GDM1 (cell line): ENCODE measurements around the gene IVD.

Experiments
- DNase-seq: peaks from one replicate; lab custom pipeline; 2025; lab: John Stamatoyannopoulos, UW

IVD gene

DNA sequence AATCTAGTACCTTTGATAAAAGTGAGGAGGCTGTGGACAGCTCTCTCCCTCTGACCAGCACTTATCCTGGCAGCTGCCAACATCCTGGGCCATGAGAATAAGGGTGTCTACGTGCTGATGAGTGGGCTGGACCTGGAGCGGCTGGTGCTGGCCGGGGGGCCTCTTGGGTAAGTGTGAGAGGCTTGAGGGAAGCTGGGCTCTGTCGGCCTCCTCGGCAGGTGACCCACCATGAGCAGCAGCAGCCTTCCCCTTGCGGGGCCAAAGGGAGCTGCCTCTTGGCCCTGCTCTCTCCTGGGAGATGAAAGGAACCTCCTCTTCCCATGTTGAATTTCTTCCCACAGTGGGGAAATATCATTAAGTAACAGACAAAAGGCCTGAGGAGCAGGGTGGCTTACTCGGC, 9.2 kb downstream of the IVD start:
- no peak for DNase-seq

DNA sequence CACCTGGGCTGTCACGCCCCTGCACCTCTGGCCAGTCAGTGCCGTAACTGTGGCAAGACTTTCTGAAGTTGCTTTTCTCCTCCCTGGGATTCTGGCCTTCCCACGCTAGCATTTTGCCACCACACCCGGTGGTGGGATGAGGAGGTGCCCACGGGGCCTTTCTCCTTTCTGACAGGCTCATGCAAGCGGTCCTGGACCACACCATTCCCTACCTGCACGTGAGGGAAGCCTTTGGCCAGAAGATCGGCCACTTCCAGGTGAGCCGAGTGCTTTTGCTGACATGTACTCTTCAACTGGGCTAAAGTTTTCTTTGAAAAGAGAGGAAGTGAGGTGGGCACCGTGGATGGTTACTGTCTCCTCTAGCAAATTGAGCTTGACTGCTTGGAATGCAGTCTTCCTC, 9.6 kb downstream of the IVD start:
- no peak for DNase-seq

DNA sequence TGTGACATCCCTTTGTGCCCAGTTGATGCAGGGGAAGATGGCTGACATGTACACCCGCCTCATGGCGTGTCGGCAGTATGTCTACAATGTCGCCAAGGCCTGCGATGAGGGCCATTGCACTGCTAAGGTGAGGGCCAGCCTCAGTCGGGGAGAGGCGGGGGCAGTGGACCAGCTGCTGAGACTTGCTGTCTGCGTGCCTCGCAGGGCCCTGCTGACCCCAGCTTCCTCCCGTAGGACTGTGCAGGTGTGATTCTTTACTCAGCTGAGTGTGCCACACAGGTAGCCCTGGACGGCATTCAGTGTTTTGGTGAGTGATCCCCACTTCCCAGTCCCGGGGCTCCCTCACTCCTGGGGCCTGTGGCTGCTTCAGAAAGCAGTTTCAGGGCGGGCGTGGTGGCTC, 10.5 kb downstream of the IVD start:
- no peak for DNase-seq

DNA sequence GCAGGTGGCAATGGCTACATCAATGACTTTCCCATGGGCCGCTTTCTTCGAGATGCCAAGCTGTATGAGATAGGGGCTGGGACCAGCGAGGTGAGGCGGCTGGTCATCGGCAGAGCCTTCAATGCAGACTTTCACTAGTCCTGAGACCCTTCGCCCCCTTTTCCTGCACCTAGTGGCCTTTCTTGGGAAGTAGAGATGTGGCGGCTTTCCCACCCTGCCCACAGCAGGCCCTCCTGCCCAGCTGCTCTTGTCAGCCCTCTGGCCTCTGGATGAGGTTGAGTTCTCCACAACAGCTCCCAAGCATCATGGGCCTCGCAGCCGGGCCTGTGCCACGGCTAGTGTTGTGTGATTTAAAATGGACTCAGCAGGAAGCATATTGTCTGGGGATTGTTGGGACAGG, 12.5 kb downstream of the IVD start:
- no peak for DNase-seq

DNA sequence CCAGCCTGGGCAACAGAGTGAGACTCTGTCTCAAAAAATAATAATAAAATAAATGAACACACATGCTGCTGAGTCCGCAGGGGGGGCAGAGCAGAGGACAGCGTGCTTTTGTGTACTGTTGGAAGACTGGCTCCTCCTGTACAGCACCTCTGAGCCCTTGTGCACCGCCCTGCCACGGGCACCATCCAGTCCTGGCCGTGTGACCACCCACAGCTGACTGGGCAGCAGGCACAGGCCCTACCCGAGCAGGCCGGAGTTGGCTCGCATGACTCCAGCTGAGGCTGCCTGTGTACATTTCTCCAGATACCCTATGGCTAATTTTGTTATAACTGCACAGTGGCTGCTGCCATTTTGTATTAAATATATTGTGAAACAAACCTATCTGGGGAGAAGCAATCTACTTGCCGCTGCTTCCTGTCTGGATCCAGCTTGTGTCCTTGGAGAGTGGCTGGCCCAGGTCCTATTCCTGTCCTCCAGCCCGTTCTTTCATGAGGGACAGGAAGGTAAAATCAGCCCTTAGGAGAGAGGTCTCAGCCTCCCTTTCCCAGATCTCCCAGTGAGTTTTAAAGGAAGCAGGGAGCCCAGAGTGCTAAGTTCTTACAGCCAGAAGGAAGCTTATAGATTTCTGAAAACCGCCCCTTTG, 14.6 kb downstream of the IVD start:
- DNase-seq: no peak

DNA sequence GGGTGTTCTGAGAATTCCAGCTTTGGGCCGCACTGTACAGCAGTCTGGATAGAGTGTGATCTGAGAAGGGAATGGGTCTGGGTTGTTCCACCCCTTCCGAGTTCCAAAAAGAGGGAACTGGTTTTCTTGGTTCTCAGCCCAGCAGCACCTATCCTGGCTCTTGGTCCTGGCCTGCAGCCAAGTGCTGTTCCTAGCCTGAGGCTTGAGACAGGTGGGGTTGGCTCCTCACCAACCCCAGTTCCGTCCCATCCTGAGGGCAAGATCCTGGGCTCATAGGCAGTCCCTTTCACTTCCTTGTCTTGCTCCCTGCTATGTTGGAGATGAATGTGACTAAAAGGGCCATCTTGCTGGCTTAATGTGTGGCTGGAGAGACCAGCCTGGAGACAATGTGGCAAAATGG, 15.2 kb downstream of the IVD start:
- no peak for DNase-seq

DNA sequence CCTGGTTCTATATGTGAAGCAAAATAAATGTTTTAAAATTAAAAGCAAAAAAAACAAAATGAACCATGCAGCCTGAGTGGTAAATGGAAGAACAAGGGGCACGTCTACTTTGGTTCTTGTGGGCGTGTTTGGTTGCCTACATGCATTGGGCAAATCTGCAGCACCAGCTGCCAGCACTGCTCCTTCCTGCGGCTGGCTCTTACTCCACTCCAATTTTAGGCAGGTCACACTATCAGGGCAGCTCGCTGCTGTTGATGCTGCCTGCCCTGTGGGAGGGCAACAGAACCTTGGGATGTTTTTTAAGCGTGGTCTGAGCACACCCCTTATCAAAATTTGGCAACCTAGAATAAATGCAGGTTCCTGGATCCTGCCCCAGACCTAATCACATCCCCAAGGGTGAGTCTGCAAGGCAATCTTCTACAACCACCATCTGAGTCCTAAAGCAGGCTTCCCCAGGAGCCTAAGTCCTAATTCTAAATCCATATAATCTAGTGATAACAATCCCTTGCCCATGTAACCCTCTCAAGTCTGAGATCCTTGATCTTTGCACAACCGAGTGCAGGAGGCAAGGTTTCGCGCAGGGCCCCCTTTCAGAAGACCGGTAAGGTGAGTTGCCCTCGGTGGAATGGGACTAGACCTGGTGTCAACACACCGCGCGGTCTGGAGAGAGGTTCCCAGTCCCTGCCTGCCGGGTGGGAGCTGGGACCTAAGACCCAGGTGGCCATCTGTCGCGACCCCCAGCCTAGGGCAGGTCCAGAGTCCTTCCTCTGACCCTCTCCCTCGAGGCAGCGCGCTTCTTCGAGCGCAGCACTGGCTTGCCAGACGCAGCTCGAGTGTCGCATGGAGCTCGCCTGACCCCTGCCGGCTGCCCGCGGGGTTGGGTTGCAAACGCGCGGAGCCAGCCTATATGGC, 15.9 kb downstream of the IVD start:
- peak; percentile 69 for DNase-seq

DNA sequence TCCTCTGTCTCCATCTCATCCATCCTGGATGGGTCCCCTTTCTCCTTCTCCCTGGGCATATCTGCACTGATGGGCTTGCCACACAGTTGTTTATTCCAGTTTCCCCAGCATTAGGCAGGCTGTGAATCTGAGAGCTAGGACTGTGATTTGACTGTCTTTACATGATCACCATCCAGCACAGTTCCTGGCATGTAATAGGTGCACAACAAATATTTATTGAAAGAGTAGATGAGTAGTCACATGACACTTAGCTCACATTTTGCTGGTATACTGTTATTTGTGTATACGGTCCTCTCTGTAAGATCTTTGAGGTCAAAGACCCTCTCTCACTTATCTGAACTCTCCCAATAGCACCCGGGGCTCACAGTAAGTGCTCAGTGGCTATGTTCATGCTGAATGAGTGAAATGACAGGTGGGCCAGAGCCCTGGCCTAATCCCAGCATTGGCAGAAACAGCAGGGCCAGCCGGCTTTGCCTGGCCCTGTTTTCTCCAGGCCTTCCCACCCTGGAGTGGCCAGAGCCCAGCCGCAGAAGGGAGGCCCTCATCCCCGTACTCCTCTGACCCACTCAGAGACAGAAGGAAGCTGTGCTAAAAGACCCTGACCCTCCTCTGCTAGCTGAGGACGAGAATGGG, 19.0 kb downstream of the IVD start:
- no peak for DNase-seq

DNA sequence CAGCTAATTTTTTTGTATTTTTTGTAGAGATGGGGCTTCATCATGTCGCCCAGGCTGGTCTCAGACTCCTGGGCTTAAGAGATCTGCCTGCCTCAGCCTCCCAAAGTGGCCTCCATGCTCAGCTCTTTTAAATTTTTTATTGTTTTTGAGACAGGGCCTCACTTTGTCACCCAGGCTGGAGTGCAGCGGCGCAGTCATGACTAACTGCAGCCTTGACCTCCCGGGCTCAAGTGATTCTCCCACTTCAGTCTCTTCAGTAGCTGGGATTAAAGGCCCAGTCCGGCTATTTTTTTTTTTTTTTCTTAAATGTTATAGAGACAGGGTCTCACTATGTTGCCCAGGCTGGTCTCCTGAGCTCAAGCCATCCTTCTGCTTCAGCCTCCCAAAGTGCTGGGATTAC, 20.1 kb downstream of the IVD start:
- DNase-seq: no peak

DNA sequence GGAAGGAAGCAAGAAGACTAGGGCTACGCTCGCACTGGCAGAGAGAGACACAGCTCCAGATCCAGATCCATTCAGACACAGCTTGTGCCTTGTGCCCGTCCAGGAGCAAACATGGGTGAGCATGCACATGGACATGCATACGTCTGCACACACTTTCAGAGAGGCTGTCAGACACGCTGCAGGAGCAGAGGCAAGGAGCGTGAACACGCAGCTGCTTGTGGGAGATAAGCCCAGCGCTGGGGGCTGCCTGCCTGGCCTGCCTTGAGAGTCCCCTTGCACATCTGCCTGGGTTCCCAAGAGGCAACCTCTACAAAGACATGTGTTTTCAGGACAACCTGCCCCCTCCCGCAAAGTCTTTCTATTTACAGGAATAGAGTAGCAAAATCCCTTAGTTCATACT, 21.6 kb downstream of the IVD start:
- DNase-seq: no peak

DNA sequence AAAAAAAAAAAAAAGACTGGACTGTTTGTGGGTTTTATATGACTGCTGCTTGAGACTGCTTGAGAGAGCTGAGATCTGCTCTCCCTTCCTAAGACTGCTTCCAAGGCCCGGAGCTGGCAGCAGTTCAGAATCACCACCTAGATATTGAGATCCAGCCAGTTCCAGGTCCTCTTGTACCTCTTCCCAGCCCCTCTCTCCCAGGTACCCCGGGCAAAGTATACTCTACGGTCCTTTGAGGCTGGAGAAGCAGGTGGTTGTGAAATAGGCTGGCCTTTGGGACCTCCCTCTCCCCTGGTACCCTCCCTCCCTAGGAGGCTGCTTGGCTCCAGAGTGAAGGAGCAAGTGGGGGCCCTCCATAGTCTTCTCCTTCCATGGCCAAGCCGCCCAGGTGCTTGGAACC, 22.6 kb downstream of the IVD start:
- no peak for DNase-seq

DNA sequence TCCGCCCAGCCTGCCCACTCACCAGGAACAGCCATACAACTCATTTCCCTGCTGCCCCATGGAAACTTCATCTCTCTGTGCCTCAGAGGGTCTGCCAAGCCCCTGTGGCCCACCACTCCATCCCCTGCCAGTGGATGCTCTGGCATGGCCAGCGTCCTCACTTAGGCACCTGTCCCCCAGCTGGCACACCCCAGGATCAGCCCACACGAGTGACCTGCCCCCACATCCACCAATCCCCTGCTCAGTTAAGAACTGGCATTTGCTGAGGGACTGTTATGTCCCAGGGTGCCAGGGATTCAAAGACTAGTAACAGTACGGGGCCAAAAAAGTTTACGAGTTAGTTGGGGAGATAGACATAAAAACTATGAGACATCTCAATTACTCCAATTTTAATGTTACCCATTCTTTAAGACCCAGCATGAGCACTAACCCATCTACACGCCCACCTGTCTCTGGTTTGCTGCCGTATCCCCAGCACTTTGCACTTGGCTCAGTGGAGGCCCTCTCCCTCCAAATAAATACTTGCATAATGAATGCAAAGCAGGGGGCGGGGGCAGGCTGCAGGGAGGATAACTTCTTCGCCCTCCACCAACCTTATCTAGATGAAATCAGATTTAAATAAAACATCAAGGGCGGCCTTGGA, 23.6 kb downstream of the IVD start:
- no peak for DNase-seq

DNA sequence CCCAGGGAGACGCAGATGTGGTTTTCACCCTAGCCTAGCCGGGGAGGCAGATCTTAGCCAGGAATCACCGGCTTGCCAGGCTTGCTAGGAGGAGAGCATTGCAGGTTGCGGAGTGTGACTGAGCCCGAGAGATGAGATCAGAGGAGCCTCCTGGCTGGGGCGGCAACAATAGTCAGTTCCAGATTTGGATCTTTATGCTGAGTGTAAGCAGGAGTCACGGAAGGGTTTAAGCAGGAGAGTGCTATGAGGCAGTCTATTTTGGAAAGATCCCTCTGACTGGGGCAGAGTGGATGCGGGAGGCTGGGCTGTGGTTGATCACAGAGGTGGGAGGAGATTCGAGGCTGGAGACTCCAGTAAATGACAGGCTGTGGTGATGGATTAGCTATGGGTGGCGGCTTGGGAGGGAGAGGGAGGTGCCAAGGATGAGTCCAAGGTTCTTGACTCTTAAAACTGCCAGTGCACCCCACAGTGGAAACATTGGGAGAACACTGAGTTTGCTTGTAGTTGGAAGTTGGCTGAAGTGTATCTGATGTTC, 24.7 kb downstream of the IVD start:
- peak; percentile 50 for DNase-seq

DNA sequence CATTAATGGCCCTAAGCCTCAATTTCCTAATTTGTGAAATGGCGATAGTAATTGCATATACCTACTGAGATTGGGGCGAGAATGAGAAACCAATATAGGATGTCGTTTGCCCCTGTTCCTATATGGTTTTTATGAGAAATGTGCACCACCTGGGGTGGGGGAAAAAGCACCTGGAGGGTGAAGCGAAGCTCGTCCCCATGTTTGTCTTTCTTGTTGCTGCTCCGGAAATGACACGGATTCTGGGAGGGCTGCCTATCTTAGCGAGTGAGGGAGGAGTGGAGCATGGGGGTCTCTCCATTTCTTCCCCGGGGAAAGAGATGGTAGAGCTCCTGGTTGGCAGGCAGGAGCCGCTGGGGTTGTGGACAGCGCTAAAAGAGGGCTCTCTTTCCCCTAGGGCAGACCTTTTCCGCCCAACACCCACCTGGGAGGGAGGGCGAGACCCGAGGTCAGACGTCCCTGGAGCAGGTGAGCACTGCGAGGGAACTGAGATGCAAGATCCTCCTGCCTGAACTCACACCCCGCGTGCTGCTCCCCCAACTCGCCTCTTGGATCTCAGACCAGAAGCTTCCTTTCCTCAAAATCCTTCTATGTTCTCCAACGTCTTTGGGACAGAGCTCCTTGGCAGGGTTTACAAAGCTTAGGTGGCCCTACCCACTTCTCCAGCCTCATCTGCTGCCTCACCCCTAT, 29.6 kb downstream of the IVD start:
- DNase-seq: no peak

DNA sequence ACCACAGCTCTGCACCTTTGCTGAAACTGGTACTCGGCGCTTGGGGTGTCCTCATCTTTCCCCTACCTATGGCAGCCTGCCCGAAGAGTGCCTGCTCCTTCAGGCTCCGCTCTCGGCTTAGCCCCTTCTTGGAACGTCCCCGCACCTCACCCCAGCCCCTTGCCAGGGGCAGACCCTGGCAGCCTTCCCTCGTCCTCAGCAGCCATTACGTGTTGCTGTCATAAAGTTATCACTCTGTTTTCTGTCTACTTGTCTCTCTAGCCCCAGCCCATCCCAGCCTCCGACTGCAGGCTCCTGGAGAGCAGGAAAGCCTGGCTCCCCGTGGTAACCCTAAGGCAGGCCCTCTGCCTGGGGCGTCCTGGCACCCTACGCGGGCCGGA, 30.1 kb downstream of the IVD start:
- DNase-seq: no peak

DNA sequence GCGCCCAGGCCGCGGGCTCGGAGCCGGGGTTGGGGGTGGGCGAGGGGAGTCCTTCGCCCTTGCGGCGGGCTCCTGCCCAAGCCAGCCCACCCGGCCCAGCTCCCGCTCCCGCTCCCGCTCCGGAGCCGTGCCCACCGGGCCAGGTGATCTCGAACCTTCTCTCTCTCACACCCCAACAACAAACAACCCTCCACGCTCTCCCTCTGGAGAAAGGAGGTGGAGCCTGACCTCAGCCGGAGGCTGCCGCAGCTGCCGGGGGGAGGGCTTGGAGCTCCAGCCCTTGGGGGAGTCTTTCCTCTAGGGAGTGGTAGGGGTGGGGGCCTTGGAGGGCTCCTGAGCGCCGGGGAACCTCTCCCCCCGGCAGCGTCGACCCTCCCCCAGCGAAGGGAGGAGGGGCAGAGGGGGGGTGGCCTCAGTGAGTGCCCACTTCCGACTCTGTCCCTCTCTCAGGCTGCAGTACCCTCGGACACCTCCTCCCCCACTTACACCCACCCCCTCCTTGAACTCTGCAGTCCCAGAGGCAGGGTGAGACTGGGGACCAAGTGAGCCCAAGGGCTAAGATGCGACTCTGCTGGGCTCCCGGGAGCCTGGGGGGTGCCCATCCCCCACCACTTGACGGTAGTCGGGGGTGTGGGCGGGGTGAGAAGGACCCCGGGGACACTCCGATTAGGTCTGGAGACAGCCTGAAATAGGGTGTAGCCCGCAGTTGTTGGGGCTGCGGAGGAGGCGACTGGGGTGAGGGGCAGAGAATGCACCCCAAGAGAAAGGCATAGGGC, 30.7 kb downstream of the IVD start:
- no peak for DNase-seq

DNA sequence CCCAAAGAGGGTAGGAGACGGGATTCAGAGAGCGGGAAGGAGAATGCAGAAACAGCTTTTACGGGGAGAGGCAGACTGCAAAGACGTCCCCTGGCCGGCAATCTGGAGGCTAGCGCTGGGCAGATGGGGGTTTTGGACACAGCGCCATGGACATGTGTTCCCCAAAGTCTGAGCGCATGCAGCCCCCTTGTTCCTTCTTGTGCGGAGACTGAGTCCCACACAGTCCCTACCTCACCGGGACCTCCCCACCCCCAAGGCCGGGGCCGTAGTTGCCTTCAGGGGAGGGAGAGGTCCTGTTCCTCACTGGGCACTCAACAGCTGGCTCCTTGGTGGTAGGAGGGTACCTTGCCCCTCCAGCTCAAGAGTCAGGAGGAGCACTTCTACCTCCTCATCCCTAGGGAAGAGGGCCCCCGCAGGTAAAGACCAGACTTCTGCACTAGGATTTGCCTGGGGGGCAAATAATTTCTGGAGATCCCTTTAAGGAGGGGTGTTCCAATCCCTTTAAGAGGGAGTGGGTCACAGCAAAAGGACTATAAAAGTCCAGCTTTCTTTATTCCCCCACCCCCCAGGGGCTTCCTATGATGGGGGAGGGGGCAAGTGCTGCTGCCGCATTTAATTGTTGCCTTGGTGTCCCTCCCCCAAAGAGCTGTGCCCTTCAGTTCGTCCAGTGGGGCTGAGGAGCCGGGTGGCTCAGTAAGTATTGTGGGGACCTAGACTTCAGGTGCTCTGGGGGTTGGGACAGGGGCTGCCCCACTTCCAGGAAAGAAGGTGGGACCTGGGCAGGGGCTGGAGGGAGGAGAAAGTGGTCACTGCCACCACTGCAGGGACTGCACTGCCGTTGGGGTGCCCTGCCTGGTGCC, 31.5 kb downstream of the IVD start:
- no peak for DNase-seq

DNA sequence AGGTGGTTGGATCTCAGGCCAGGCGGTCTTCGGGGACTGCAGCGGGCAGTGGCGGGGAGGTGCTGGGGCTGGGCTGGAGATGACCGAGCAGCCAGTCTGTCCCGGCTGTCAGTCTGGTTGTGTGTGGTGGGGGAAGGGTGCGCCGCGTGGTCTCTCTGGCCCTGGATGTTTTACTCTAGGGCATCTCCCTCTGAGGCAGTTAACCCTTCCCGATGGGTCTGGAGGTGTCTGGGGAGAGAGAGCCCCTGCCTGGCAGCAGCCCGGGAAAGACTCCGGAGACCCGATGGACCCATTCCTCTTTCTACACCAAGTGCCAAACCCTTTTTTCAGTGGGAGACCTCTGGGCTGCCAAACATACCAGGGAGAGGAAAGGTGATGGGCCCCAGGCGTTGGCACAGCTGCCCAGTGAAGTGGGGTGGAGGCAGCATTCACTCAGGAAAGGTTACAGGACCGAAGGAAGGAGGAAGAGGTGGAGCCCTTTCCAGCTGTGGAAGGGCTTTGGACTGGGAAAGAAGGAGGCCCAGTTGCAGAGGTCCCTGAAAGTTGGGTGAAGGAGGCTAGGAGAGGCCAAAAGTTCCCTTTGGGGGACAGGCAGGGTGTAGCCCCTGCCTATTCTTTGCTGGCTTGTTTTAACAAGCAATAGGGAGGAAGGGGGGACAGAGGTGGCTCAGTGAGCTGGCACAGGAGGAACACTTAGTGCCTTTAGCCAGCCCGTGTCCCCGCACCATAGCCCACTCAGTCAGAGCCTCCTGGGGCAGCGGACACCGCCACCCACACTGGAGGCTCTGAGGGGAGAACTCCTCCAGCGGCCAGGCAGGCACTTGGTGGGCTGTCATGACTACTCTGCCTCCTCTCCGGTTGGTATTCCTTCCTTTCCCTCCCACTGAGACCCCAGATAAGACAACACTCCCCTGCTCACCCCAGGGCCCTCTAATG, 32.4 kb downstream of the IVD start:
- DNase-seq: no peak

DNA sequence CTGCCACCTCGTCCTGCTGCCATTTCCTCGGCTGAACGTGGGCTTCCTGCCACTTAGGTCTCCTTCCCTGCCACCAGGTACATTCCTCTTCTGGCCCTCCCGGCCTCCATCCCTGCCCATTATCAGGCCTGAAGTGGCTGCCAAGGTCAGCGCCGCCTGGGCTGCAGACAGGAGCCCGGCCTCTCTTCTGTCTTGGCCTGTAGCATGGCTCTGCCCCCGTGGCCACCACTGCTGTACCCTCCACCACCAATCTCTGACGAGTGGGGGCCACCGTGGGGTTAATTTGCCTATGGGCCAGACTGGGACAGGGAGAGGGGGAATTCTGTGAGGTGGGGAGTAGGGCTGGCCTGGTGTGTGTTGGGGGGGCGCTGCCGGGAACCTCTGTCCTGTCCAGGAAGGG, 33.1 kb downstream of the IVD start:
- DNase-seq: no peak
